HAP-1 (cell line): ENCODE measurements around the gene ANKRD11.
A peak's percentile ranks its signal among the peaks of the same experiment; 100 is the strongest.

Source experiments
- DNase-seq, 2 experiments: peaks; one replicate each; pipeline ENCODE4 v3.0.0-alpha.2; 2016 to 2020; ENCODE audit warnings: low spot score in 2 of 2
- H3K27me3 ChIP-seq: fragments of 250-450 bp; sonication (Bioruptor Pico); 2 replicates; pipeline ENCODE4 v1.5.1; 2020; ENCODE audit warnings: low read depth, mild to moderate bottlenecking, moderate library complexity
- H3K36me3 ChIP-seq: fragments of 250-450 bp; sonication (Bioruptor Pico); replicated peaks from 2 replicates; pipeline ENCODE4 v1.5.1; 2020; ENCODE audit warnings: mild to moderate bottlenecking
- H3K4me1 ChIP-seq: fragments of 250-450 bp; sonication (Bioruptor Pico); 2 replicates; pipeline ENCODE4 v1.5.1; 2020; ENCODE audit warnings: mild to moderate bottlenecking
- H3K4me3 ChIP-seq: fragments of 250-450 bp; sonication (Bioruptor Pico); 2 replicates; pipeline ENCODE4 v1.5.1; 2020; ENCODE audit warnings: mild to moderate bottlenecking, moderate library complexity
- H3K9me3 ChIP-seq: fragments of 250-450 bp; sonication (Bioruptor Pico); 2 replicates; pipeline ENCODE4 v1.5.1; 2020; ENCODE audit warnings: mild to moderate bottlenecking, moderate library complexity
- in situ Hi-C: fragments of 300-500 bp; cut with MboI; formaldehyde crosslinking; loops from 3 replicates; pipeline ENCODE4 v1.14.3; 2020; ENCODE audit warnings: low sequenced_read_pairs, inconsistent platforms, mixed read lengths

ANKRD11 gene

GRCh38 chr16:89448656-89449055, 41.7 kb downstream of the ANKRD11 start:
- Histone ChIP-seq H3K36me3 (no peaks in the 10 kb centered on the region), H3K4me1 (peaks cover 22% of the 10 kb centered on the region), H3K27me3 (no peaks in the 10 kb centered on the region), H3K4me3 (no peak overlapping the region), H3K9me3 (no peaks in the 10 kb centered on the region)
- in situ Hi-C loops, result no loop called here
- no peak for DNase-seq

GRCh38 chr16:89446975-89447293, 43.4 kb downstream of the ANKRD11 start:
- Histone ChIP-seq H3K9me3 (no peaks in the 10 kb centered on the region), H3K4me1 (peaks cover 26% of the 10 kb centered on the region), H3K36me3 (no peaks in the 10 kb centered on the region), H3K27me3 (no peaks in the 10 kb centered on the region), H3K4me3 (no peak overlapping the region)
- in situ Hi-C loops, result no loop called here
- no peak for DNase-seq

- peaks cover 26% of the 10 kb centered on the region for H3K4me1 ChIP-seq
- no peaks in the 10 kb centered on the region for H3K27me3 ChIP-seq
- no peaks in the 10 kb centered on the region for H3K9me3 ChIP-seq
- no peak for DNase-seq
- no peaks in the 10 kb centered on the region for H3K36me3 ChIP-seq
- no peak overlapping the region for H3K4me3 ChIP-seq
- in situ Hi-C loops, result no loop called here
Measured at GRCh38 chr16:89446136-89446974, 44.0 kb downstream of the ANKRD11 start.

- no peaks in the 10 kb centered on the region for H3K27me3 ChIP-seq
- H3K36me3 ChIP-seq, result no peaks in the 10 kb centered on the region
- H3K4me3 ChIP-seq, result no peak overlapping the region
- in situ Hi-C loops, result no loop called here
- H3K4me1 ChIP-seq, result peaks cover 26% of the 10 kb centered on the region
- H3K9me3 ChIP-seq, result no peaks in the 10 kb centered on the region
- DNase-seq, result no peak
Measured at GRCh38 chr16:89445166-89445565, 45.2 kb downstream of the ANKRD11 start.

- H3K4me3 ChIP-seq, result no peak overlapping the region
- no peaks in the 10 kb centered on the region for H3K9me3 ChIP-seq
- H3K27me3 ChIP-seq, result no peaks in the 10 kb centered on the region
- in situ Hi-C loops, result no loop called here
- no peaks in the 10 kb centered on the region for H3K36me3 ChIP-seq
- H3K4me1 ChIP-seq, result peaks cover 26% of the 10 kb centered on the region
- DNase-seq, result no peak
Measured at GRCh38 chr16:89444728-89445127, 45.6 kb downstream of the ANKRD11 start.

GRCh38 chr16:89444151-89444723, 46.1 kb downstream of the ANKRD11 start:
- peaks cover 28% of the 10 kb centered on the region for H3K4me1 ChIP-seq

GRCh38 chr16:89443727-89444084, 46.7 kb downstream of the ANKRD11 start:
- no peaks in the 10 kb centered on the region for H3K27me3 ChIP-seq
- H3K9me3 ChIP-seq, result no peaks in the 10 kb centered on the region
- H3K4me3 ChIP-seq, result no peak overlapping the region
- no peaks in the 10 kb centered on the region for H3K36me3 ChIP-seq
- no peak for DNase-seq
- in situ Hi-C loops, result no loop called here
- H3K4me1 ChIP-seq, result peaks cover 31% of the 10 kb centered on the region

More at GRCh38 chr16:89444151-89444723, 46.1 kb downstream of the ANKRD11 start:
- in situ Hi-C loops, result no loop called here
- no peaks in the 10 kb centered on the region for H3K36me3 ChIP-seq
- H3K9me3 ChIP-seq, result no peaks in the 10 kb centered on the region
- DNase-seq, result no peak
- H3K4me3 ChIP-seq, result no peak overlapping the region
- H3K27me3 ChIP-seq, result no peaks in the 10 kb centered on the region

- DNase-seq, result peak; percentile 61 to 85
- Histone ChIP-seq H3K36me3 (no peaks in the 10 kb centered on the region), H3K4me1 (peaks cover 31% of the 10 kb centered on the region), H3K4me3 (no peak overlapping the region), H3K27me3 (no peaks in the 10 kb centered on the region), H3K9me3 (no peaks in the 10 kb centered on the region)
- in situ Hi-C loops, result no loop called here
Measured at GRCh38 chr16:89442990-89443726, 47.2 kb downstream of the ANKRD11 start.

GRCh38 chr16:89442588-89442987, 47.8 kb downstream of the ANKRD11 start:
- Histone ChIP-seq H3K27me3 (no peaks in the 10 kb centered on the region), H3K4me3 (no peak overlapping the region), H3K4me1 (peaks cover 31% of the 10 kb centered on the region), H3K36me3 (no peaks in the 10 kb centered on the region), H3K9me3 (no peaks in the 10 kb centered on the region)
- in situ Hi-C loops, result no loop called here
- DNase-seq, result no peak

- Histone ChIP-seq H3K27me3 (no peaks in the 10 kb centered on the region), H3K36me3 (no peaks in the 10 kb centered on the region; the same call in none of the 2 replicates), H3K4me1 (peaks cover 26% of the 10 kb centered on the region), H3K4me3 (no peak overlapping the region), H3K9me3 (no peaks in the 10 kb centered on the region)
- in situ Hi-C loops, result no loop called here
- DNase-seq, result no peak
Measured at GRCh38 chr16:89439659-89440058, 50.7 kb downstream of the ANKRD11 start.

- DNase-seq, result no peak
- in situ Hi-C loops, result no loop called here
- H3K9me3 ChIP-seq, result no peaks in the 10 kb centered on the region
- no peaks in the 10 kb centered on the region; the same call in none of the 2 replicates for H3K36me3 ChIP-seq
- H3K4me1 ChIP-seq, result peaks cover 12% of the 10 kb centered on the region
- no peaks in the 10 kb centered on the region for H3K27me3 ChIP-seq
- H3K4me3 ChIP-seq, result no peak overlapping the region
Measured at GRCh38 chr16:89437991-89438390, 52.4 kb downstream of the ANKRD11 start.

GRCh38 chr16:89437251-89437987, 52.9 kb downstream of the ANKRD11 start:
- no peak overlapping the region for H3K4me3 ChIP-seq
- H3K4me1 ChIP-seq, result peaks cover 6% of the 10 kb centered on the region
- in situ Hi-C loops, result no loop called here
- H3K27me3 ChIP-seq, result no peaks in the 10 kb centered on the region
- no peak for DNase-seq
- H3K36me3 ChIP-seq, result no peaks in the 10 kb centered on the region; the same call in none of the 2 replicates
- no peaks in the 10 kb centered on the region for H3K9me3 ChIP-seq

GRCh38 chr16:89436366-89436765, 54.0 kb downstream of the ANKRD11 start:
- Histone ChIP-seq H3K4me3 (no peak overlapping the region), H3K36me3 (no peaks in the 10 kb centered on the region; the same call in none of the 2 replicates), H3K27me3 (no peaks in the 10 kb centered on the region), H3K9me3 (no peaks in the 10 kb centered on the region), H3K4me1 (peaks cover 5% of the 10 kb centered on the region)
- DNase-seq, result no peak
- in situ Hi-C loops, result no loop called here
